Testis (tissue), 2 donors: Measurements from ENCODE around the gene PAQR9.

Experiments
- CTCF ChIP-seq, 3 experiments: fragments of 450-650 bp in 2 of 3; fragments of 200-600 bp in 1 of 3; sonication (generic) in 1 of 3; IDR thresholded peaks; one replicate each; pipeline ENCODE4 v1.5.1; 2016 to 2019; ENCODE audit warnings: antibody characterized with exemption in 3 of 3, mild to moderate bottlenecking in 2 of 3, moderate library complexity in 1 of 3
- POLR2A ChIP-seq: fragments of 450-650 bp; IDR thresholded peaks from one replicate; pipeline ENCODE4 v1.6.1; 2017; ENCODE audit warnings: antibody characterized with exemption, mild to moderate bottlenecking, moderate library complexity

GRCh38 chr3:142953443-142953842 is 10.0 kb downstream of the PAQR9 start:
- TF ChIP-seq CTCF (IDR thresholded peaks at IDR 0.05), result no peak
- TF ChIP-seq POLR2A, result no peak
